NCI-H1048 (cell line): Measurements from ENCODE around the gene AK5.
"Not testable (repeated sequence)": the region's sequence is repeated elsewhere in the genome, so short reads cannot be mapped to it uniquely, and the experiment has no call there.

Experiments
- DNase-seq: peaks from one replicate; lab custom pipeline; 2025; lab: John Stamatoyannopoulos, UW

The AK5 gene

DNA sequence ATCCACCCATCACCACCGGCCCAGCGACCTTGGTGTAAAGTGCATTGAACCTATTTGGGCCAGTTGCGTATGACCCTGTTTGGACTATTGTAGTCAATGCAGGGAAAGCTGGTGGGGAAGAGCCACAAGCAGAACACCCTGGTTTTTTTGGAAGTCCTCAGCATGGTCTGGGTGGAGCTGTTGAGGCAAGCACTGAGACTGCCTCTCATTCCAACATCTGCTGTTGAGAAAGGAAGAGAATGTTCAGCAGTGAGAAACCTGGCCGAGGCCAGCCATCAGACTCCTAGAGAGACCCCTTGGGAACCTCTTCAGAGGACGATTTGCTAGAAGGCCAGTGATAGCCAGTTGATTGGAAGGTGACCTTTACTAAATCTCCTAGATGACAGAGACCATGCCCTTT lies 217.6 kb downstream of the AK5 start:
- DNase-seq = no peak

DNA sequence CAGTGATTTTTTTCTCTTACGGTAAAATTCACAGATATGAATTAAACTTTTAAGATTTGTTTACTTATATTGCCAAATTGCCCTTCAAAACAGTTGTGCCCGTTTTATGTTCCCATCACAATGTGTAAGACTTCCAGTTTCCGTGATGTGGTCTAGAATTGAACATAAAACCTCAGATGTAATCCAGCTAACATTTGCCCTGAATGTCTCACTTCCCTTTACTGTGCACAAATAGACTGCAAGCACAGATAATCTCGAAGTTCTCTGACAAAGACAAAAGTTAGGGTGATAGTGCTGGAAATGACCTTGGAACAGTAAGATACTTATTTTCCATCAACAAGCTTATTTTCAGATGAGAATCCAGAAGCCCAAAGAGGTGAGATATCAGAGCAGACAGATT lies 223.2 kb downstream of the AK5 start:
- no peak for DNase-seq

DNA sequence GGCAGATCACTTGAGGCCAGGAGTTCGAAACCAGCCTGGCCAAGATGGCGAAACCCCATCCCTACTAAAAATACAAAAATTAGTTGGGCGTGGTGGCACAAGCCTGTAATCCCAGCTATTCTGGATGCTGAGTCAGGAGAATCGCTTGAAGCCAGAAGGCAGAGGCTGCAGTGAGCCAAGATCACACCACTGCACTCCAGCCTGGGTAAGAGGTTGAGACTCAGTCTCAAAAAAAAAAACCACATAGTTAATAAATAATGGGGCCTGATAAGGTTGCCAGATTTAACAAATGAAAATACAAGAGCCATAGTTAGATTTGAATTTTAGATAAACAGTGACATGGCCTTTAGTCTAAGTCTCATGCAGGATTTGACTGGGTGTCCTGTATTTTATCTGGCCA lies 225.0 kb downstream of the AK5 start:
- DNase-seq = no peak

DNA sequence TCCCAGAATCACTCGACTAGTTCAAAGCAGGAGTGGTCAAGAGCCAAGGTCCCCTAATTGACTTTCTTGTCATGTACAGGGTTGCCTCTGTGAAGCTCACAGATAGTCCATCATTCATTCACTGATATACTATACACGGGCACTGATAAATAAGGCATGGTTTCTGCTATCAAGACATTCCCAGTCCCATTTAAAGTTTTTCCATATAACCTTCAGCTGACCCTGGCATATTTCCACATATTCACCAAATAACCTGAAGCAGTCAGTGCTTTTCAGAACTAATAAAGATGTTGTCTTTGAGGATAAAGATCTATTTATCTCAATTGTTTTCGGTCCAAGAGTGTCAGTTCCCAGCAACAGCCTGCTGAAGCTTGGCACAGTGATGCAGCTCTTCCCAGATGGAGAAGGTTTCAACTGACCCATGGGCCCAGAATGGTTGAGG lies 227.3 kb downstream of the AK5 start:
- no peak for DNase-seq

DNA sequence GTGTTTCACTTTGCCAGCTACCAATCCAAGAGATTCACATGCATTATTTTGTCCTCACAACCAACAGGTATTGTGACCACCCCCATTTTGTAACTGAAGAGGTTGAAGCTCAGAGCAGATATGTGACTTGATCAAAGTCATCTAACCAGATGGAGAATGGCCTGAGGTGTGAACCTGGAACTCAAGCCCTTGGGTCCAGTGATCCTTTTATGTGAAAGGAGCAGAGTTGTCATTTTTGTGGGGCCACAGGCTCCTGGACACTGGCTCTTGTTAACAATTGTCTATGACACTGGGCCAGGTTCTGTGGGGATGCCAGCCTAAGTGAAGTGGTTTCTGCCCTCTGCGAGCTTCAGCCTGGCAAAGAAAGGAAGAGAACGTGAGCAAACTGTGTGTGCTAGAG lies 228.1 kb downstream of the AK5 start:
- no peak for DNase-seq

DNA sequence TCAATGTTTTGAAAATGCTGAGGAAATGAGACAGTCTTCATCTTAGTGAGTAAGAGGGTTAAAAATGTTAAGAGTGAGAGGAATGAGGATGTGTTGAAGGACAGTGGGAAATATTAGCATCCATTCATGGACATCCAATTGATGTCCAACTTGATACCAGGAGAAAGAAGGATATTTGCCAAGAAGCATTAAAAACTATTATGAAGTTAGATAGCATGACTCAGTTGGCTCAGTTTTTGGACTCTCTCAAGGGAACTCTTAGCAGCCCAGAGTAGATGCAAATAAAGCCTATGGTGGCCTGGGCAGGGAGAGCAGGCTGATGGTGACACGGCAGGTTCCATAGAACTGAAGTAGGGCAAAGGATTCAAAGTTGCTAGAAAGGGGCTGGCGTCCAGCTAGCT lies 229.6 kb downstream of the AK5 start:
- no peak for DNase-seq

DNA sequence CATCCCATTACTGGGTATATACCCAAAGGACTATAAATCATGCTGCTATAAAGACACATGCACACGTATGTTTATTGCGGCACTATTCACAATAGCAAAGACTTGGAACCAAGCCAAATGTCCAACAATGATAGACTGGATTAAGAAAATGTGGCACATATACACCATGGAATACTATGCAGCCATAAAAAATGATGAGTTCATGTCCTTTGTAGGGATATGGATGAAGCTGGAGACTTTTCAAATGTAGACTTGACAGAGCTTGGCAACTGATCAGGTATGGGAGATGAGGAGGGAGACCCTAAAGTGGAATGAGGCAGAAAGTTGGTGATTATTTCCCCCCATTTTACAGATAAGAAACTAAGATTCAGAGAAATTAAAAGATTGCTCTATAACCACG lies 230.8 kb downstream of the AK5 start:
- DNase-seq = not testable (repeated sequence)

DNA sequence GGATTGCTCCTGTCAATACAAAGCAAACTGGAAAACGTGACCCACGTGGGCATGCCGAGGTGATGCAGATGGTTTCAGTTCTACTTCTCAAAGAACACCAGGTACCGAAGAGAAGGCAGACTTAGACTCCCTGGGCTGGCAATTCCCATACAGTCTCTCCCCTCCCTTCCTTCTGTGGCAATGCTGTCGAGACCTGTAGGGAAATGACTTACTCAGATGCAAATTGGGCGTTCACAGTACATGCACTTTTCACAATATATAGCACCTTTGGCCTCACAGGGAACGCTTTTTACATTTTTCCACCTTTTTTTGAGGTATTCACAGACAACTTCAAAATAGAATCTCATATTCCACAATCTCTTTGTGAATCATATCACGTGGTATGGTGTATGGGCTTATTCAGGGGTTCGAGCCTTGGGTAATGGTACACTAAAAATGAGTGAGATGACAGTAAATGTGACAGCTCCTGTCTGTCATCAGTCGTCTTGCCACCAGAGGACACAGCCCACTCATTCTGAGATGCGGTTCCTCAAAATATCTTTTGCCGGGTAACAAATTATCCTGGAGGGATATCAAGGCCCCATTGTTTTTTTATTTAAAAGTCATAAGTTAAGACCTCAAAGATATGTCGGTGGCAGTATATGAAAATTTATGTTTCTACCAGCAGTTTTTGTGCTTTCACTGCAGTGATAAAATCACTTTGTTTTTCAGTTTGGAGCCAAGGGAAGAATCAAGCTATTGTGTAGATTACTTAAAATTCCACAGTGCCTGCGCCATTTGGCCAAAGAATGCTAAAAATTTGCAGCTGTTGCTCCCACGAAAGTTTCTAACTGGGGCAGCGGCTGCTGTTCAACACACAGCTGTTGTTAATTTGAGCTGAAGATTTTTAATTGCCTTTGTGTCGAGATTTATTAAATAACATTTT lies 232.3 kb downstream of the AK5 start:
- peak; percentile 53 for DNase-seq

DNA sequence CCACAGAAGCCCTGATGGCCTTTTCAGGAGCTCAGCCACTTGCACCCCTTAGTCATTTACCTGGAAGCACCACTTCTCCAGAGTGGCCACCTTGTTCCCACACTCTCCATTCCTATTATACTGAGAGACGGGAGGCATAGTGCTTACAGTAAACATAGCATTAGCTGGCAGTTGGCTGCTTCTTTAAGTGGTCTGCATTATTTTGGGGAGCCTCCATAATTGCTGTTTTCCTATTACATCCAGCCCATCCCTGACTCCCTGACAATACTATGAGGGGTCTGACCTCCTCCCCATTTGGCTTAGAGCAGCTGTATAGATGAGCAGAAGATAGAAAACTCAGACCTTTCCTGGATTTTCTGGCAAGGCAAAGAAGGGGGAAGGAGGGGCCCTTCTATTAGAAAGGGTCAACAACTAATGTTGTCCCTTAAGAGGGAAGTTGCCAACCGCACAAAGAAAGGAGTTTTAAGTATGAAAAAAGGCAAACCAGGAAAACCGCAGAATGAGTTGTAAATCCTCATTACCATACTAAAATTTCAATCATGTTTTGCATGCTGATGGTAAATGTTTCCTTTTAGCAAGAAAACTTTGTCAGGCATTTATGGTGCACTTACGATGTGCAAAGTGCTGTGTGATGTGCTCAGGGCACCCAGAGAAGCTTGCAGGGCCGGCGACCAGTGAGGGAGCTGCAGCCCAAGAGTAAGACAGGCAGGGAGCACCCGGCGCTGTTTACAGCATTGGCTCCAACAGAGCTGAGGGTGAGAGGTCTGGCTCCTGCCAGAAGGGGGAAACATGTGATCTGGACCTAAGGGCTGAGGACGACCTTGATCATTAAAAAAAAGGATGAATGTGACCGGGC lies 233.3 kb downstream of the AK5 start:
- DNase-seq = peak; percentile 26

DNA sequence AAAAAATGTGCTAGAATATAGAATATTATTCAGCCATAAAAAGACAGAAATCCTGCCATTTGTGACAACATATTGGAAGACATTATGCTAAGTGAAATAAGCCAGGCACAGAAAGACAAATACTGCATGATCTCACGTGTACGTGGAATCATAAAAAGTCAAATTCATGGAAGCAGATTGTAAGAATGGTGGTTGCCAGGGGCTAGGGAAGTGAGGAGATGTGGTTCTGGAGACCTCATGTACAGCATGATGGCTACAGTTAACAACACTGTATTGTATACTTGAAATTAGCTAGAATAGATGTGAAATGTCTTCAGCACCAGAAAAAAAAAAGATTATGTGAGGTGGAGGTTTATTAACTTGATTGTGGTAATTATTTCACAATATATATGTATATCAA lies 234.3 kb downstream of the AK5 start:
- no peak for DNase-seq

DNA sequence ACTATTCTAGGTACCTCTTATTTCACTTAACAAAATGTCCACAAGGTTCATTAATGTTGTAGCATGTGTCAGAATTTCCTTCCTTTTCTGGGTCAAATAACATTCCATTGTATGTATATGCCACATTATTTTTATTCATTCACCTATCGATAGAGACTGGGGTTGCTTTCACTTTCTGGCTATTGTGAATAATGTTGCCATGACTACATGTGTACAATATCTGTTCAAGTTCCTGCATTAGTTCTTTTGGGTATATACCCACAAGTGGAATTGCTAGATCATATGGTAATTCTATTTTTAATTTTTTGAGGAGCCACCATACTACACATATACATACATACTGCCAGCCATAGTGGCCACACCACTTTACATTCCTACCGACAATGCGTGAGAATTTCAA lies 242.2 kb downstream of the AK5 start:
- DNase-seq = no peak

DNA sequence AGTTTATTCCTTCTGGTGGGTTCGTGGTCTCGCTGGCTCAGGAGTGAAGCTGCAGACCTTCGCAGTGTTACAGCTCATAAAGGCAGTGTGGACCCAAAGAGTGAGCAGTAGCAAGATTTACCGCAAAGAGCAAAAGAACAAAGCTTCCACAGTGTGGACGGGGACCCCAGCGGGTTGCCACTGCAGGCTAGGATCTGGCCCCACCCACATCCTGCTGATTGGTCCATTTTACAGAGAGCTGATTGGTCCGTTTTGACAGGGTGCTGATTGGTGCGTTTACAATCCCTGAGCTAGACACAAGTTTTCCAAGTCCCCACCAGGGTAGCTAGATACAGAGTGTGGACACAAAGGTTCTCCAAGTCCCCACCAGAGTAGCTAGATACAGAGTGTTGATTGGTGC lies 249.3 kb downstream of the AK5 start:
- DNase-seq = not testable (repeated sequence)

DNA sequence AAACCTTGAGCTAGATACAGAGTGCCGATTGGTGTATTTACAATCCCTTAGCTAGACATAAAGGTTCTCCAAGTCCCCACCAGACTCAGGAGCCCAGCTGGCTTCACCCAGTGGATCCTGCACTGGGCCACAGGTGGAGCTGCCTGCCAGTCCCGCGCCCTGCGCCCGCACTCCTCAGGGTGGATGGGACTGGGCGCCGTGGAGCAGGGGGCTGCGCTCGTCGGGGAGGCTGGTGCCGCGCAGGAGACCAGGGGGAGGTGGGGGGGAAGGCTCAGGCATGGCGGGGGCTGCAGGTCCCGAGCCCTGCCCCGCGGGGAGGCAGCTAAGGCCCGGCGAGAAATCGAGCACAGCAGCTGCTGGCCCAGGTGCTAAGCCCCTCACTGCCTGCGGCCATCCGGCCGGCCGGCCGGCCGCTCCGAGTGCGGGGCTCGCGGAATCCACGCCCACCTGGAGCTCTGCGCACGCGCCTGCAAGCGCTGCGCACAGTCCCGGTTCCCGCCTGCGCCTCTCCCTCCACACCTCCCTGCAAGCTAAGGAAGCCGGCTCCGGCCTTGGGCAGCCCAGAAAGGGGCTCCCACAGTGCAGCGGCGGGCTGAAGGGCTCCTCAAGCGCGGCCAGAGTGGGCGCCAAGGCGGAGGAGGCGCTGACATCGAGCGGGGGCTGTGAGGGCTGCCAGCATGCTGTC lies 249.9 kb downstream of the AK5 start:
- not testable (repeated sequence) for DNase-seq

DNA sequence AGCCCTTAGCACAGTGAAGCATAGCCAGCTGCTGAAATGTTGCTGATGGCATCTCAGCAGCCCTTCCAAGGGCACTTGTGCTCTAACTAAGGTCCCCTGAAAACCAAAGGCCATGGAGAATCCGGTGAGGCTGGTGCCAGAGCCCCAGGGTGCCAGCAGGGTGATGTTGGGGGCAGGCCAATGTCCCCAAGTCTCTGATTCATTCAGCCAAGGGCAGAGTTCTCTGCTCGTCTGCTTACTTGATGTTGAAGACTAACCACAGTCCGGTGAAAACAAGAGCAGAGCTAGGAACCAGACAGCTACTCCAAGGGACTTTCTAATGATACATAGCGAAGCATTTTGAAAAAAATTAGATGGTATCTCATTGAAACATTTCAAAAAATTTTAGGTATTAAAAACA lies 250.8 kb downstream of the AK5 start:
- DNase-seq = no peak

DNA sequence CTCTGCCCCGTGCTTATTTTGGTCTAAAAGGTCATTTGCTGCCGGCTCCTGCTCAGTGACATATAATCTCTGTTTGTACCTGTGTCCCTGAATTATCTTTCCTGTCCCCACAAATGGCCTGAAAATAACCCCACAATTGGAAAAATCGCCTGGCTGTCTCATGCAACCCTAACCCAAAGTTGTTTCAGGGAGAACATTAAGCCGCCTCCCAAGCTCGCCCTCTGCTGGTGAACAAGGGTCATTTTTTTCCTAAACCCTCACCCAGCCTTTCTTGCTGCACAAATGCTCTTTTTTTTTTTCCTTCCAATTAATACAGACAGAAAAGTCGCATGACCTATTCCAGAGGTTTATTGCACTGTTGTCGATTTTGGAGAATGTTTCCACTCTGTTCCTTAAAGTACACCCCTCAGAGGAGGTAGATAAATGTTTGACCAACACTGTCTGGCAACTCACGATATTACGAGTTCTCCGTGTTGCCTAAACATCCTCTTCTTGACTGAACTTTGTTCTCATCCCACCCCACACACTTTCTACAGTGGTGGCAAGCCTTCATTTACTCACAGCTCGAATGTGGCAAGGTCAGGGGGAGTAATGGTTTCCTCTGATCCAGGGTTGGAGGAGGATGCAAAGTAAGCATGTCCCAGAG lies 252.0 kb downstream of the AK5 start:
- DNase-seq = peak; percentile 51

DNA sequence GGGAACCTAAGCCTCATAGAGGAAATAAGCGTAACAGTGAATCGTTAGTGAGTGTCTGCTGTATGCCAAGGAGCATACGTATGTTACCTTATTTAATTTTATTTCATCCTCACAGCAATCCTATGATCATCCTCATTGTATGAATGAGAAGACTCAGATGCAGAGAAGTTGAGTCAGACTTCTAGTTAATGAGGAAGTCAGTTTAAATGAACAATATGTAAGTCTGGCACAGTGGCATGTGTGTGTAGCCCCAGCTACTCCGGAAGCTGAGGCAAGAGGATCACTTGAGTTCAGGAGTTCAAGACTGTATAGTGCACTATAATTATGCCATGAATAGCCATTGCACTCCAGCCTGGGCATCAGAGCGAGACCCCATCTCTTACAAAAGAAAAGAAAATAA lies 252.6 kb downstream of the AK5 start:
- DNase-seq = no peak

DNA sequence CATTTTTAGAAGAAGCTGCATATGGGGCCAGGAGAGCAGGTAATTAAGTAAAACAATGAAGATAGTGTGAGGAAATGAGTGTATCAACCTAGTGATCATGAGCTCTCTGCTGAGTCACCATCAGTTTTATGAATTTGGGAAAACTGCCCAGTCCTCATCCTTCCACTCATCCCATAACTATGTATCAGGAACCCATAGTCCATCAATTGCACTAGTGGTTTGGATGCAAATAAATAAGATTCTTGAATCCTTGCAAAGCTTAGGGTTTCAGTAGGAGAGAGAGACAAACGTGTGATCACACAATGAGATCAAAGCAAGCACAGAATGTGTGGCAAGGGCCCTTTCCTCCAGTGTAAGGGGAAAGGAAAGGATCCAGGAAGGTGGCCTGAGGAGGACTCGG lies 255.0 kb downstream of the AK5 start:
- DNase-seq = no peak

DNA sequence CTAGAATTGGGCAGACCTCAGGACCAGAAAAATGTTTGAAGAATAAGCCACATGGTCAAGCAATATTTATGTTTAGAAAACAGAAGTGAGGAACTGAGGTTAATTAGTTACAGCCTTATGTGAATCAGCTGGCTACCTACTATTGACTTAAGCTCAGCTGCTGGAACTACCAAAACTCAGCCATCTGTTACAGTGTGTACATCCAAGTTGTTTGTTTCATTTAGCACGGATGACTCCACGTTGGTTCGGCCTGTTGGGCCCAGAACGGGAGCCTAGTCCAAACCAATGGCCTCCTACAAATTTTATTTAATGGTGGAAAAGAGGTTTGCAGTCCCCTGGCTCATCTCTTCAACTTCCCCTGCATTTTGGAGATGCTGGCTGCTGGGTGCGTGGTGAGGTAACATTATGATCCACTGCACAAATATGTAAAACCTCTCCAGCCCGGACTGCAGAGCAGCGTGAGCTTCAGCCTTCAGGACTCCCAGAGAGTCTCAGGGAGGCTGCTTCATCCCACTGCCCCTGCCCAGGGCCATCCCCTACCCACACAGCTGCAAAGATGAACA lies 257.2 kb downstream of the AK5 start:
- no peak for DNase-seq

DNA sequence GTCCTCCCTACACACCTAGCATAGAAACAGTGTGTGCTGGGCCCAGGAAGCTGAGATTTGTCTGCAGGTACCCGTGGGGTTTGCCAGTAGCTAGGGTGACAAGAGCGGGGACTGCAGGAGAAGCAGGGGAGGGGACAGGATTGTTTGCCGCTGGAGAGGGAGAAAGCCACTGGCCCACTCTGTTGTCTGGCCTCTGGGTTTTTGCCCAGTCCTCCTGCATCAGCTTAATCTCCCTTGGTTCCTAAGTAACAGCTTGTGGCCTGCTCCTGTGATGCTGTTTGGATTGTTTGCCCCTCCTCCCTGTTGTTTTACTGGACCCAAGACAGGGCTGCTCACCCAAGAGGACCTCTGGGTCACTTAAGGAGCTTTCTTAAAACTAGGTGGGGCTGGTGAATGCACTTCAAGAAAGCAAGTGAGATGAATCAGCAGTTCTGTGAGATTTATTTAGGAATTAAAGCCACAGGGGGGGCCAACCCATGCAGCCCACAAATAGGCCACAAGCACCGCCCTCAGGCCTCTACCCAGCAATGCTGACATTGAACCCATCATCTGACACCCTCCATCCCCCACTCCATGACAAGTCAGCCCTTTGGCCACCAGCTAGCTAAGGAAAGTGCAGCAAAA lies 257.8 kb downstream of the AK5 start:
- no peak for DNase-seq

DNA sequence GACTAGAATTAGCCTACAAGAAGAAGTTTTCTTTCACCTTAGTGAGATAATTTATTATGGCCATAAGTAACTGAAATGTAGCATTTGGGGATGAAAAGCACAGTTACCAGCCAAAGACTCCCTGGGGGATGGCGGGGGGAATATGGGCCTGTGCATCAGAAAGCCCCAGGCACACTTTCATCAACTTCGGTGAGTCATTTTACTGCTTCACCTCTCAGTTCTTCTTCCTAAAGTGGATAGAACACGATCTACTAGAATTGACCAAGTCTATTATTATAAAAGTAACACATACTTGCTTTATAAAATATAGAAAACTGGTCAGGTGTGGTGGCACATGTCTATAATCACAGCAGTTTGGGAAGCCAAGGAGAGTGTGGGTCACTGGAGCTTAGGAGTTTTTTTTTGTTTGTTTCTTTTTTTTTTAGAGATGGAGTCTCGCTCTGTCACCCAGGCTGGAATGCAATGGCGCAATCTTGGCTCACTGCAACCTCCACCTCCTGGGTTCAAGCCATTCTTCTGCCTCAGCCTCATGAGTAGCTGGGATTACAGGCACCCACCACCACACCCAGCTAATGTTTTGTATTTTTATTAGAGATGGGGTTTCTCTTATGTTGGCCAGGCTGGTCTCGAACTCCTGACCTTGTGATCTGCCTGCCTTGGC lies 258.8 kb downstream of the AK5 start:
- no peak for DNase-seq

DNA sequence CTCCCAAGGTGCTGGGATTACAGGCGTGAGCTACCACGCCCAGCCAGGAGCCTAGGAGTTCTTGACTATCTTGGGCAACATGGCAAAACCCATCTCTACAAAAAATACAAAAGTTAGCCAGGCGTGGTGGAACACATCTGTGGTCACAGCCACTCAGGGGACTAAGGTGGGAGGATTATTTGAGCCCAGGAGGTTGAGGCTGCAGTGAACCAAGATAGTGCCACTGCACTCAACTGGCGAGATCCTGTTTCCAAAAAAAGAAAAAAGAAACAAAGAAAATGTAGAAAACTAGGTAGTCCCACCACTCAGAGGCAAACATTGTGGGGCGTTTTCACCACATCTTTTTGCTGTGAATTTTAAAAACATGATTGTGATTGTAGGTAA lies 259.3 kb downstream of the AK5 start:
- no peak for DNase-seq
